Posterior vena cava (tissue), 2 donors: ENCODE measurements around the gene CKLF. TPM values are rescaled to one million over a fixed set of nuclear protein-coding genes. Genes with fewer than 3 reads are reported as not detected.
"Not testable (repeated sequence)": the region's sequence is repeated elsewhere in the genome, so short reads cannot be mapped to it uniquely, and the experiment has no call there.

Source experiments
- DNase-seq: peaks from one replicate; pipeline ENCODE4 v3.0.0-alpha.2; 2020; ENCODE audit warnings: low spot score
- intact Hi-C, 2 donors: fragments of 100-400 bp; cut with DNase I; formaldehyde crosslinking; loops; one replicate each; pipeline versions ENCODE4 v1.14.1 to v1.14.2; 2022 to 2023
- total RNA-seq, 2 donors: library from RNA; stranded (reverse); fragmentation: NEBNext Ultra II Directional; extraction: Animal tissue kit (Norgen Biotek cat#: 25700); gene quantifications; one replicate each; pipeline ENCODE4 v1.2.1, GENCODE V29; 2021
- donor health status: DM: yes; HTN: yes; CAD: no.
- donor health status: DM: yes; HTN: yes; CAD: no.

CKLF gene
- total RNA-seq, 2 donors from 2014 or later, result 22.0 to 25.4 TPM

- intact Hi-C loops, result no loop called here
- no peak for DNase-seq
These were observed 36.8 kb downstream of the CKLF start for GRCh38 chr16:66588981-66589713.

GRCh38 chr16:66590322-66590721 is 37.9 kb downstream of the CKLF start:
- DNase-seq, result no peak
- intact Hi-C loops, result no loop called here

- intact Hi-C loops, result no loop called here
These were observed 38.6 kb downstream of the CKLF start for GRCh38 chr16:66591018-66591417.

GRCh38 chr16:66592241-66592640 is 39.9 kb downstream of the CKLF start:
- no peak for DNase-seq
- intact Hi-C loops, result no loop called here

More at GRCh38 chr16:66591018-66591417, 38.6 kb downstream of the CKLF start:
- no peak for DNase-seq

- DNase-seq, result no peak
- intact Hi-C loops, result no loop called here
These were observed 40.4 kb downstream of the CKLF start for GRCh38 chr16:66592814-66593213.

- DNase-seq, result no peak
- intact Hi-C loops, result no loop called here
These were observed 42.4 kb downstream of the CKLF start for GRCh38 chr16:66594739-66595138.

- DNase-seq, intact Hi-C loops: not testable (repeated sequence)
These were observed 44.2 kb downstream of the CKLF start for GRCh38 chr16:66596559-66596958.

- no peak for DNase-seq
- intact Hi-C loops, result no loop called here
These were observed 44.8 kb downstream of the CKLF start for GRCh38 chr16:66596986-66597848.

GRCh38 chr16:66598111-66598510 is 45.7 kb downstream of the CKLF start:
- DNase-seq, result no peak
- intact Hi-C loops, result no loop called here

GRCh38 chr16:66599726-66600125 is 47.4 kb downstream of the CKLF start:
- DNase-seq, result no peak
- intact Hi-C loops, result loop anchor here in 1 of 2 donors (10.0 kb wide), 1 partner anchor 275 kb away; no protein-coding TSS in a partner anchor

- intact Hi-C loops, result loop anchor here in 1 of 2 donors (10.0 kb wide), 1 partner anchor 274 kb away; no protein-coding TSS in a partner anchor
- DNase-seq, result no peak
These were observed 48.1 kb downstream of the CKLF start for GRCh38 chr16:66600477-66600876.

GRCh38 chr16:66601471-66601870 is 49.1 kb downstream of the CKLF start:
- no peak for DNase-seq
- intact Hi-C loops, result loop anchor here in 1 of 2 donors (10.0 kb wide), 1 partner anchor 273 kb away; no protein-coding TSS in a partner anchor

GRCh38 chr16:66603537-66604375 is 51.4 kb downstream of the CKLF start:
- DNase-seq, result peak; percentile 91
- intact Hi-C loops, result loop anchor here in 1 of 2 donors (10.0 kb wide), 1 partner anchor 271 kb away; no protein-coding TSS in a partner anchor

GRCh38 chr16:66604376-66605176 is 52.2 kb downstream of the CKLF start, which contains the start of gene CMTM3:
Gene CMTM3 (plus strand): TSS chr16:66604704. CDS start chr16:66604806, 102 bp downstream.
- intact Hi-C loops, result loop anchor here (5.0 to 10.0 kb wide), 4 partner anchors 187 to 270 kb away; no protein-coding TSS in a partner anchor
- DNase-seq, result peak; percentile 91

- intact Hi-C loops, result loop anchor here (5.0 to 10.0 kb wide), 4 partner anchors 188 to 269 kb away; no protein-coding TSS in a partner anchor
- peak; percentile 90 for DNase-seq
These were observed 53.0 kb downstream of the CKLF start for GRCh38 chr16:66605177-66605978.

- DNase-seq, result no peak
- intact Hi-C loops, result loop anchor here (5.0 to 10.0 kb wide), 4 partner anchors 189 to 269 kb away; no protein-coding TSS in a partner anchor
These were observed 53.8 kb downstream of the CKLF start for GRCh38 chr16:66605979-66606751.
